ENCODE results near the gene MAPKAPK3. TPM values are rescaled to one million over a fixed set of nuclear protein-coding genes. Genes with fewer than 3 reads are reported as not detected.

MAPKAPK3 gene
- total and polyA plus RNA-seq, 2 of the 8 experiments (the other 6 are each of a cell fraction or from before 2014, with no cell fraction given): 65.4 to 99.8 TPM

DNA sequence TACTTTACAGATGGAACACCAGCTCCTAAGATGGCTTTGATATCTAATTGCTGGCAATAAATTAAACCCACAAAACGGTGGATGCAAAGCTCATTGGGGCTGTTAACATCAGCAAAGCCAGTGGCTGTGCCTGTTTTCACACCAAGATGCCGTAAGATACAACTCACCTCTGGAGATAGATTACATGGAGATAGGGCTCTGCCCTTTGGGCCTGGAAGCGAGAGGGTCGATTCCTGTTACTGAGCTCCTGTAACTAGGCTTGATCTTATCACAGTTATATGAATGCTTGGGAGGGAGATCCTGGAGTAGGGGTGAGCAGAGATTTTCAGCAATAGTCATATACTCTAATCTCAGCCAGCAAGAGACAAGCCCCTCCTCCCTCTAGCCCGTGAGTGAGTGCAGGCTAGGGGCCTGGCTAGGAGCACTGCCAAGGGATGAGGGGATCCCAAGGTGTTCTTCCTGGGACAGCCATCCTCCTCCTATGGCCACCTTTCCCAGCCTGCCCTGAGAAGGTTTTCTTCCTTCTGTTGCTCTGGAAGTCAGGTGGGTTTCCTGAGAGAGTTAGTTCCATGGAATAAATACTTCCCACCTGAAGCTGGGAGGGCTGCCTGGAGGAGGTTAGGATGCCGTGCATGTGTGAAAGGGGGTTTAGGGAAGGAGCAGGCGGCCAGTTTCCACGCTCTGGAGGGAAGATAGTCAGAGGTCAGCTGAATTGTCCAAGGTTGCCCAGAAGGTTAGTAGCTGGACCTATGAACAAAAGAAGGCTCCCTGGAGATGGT lies 39.7 kb downstream of the MAPKAPK3 start (continued):
- TF ChIP-seq RFX5 (IDR thresholded peaks at IDR 0.05; ENCODE audit: borderline replicate concordance, low read depth, low read length) (no peak), TEAD4 (IDR thresholded peaks at IDR 0.05; ENCODE audit: low read depth, low read length) (no peak), BRCA1 (IDR thresholded peaks at IDR 0.05; ENCODE audit: low read depth, low read length) (no peak)
